GM12878 (cell line): ENCODE data around the gene SPAM1. TPM values are rescaled to one million over a fixed set of nuclear protein-coding genes. Genes with fewer than 3 reads are reported as not detected.

Experiments
- ATAC-seq: fragments of 200-7000 bp; cut with Tn5 transposase; 3 replicates; pipeline ENCODE4 v1.9.1; 2020; ENCODE audit warnings: mild to moderate bottlenecking, moderate library complexity
- BruUV-seq: library from RNA; stranded (reverse); fragments of 400-500 nt; replicated peaks from 2 replicates; lab custom pipeline; 2021; lab: Mats Ljungman, UMichigan
- CTCF ChIA-PET: fragments of 300-600 bp; sonication (Branson Sonifier 250); formaldehyde crosslinking; extraction: SDS; loops from one replicate; lab custom pipeline; 2021; ENCODE audit warnings: inconsistent platforms; lab: Yijun Ruan, JAX
- POLR2A ChIA-PET: fragments of 350-600 bp; formaldehyde crosslinking; extraction: SDS; loops from one replicate; lab custom pipeline; 2021; ENCODE audit warnings: inconsistent platforms; lab: Charles Lee
- RAD21 ChIA-PET: fragments of 300-600 bp; sonication (Branson Sonifier 250); formaldehyde crosslinking; loops from one replicate; lab custom pipeline; 2023; ENCODE audit warnings: antibody characterized with exemption; ENCODE audit not compliant: unreplicated experiment; lab: Charles Lee
- SMC1A ChIA-PET: fragments of 300-600 bp; sonication (Branson Sonifier 250); formaldehyde crosslinking; loops from one replicate; lab custom pipeline; 2023; ENCODE audit not compliant: unreplicated experiment, uncharacterized antibody; lab: Charles Lee
- DNase-seq: peaks from one replicate; pipeline ENCODE4 v3.0.0-alpha.2; 2011; ENCODE audit warnings: low read depth, low spot score
- FAIRE-seq: peaks from 3 replicates; lab custom pipeline; 2011; peaks lifted over from hg19 to GRCh38; lab: Jason Lieb, UNC
- H2AFZ ChIP-seq: 2 replicates; pipeline ENCODE4 v1.6.0; 2011; ENCODE audit warnings: low read depth, low read length, control low read depth; ENCODE audit not compliant: control insufficient read depth
- H3K27ac ChIP-seq: 2 replicates; pipeline ENCODE4 v1.5.1; 2011; ENCODE audit warnings: control low read depth; ENCODE audit not compliant: control insufficient read depth, insufficient read depth
- H3K27me3 ChIP-seq, 2 experiments: replicated peaks in 1 of 2; 2 replicates each; pipeline versions ENCODE4 v1.6.0 to v1.6.1; 2011; ENCODE audit warnings: low read length in 1 of 2; ENCODE audit not compliant: control insufficient read depth in 2 of 2, insufficient read depth in 2 of 2
- H3K36me3 ChIP-seq, 2 experiments: 2 replicates each; pipeline ENCODE4 v1.5.1; 2011; ENCODE audit warnings: low read length in 1 of 2; ENCODE audit not compliant: control insufficient read depth in 2 of 2, insufficient read depth in 2 of 2
- H3K4me1 ChIP-seq: 2 replicates; pipeline ENCODE4 v1.6.1; 2011; ENCODE audit warnings: mild to moderate bottlenecking, low read length, moderate library complexity, mixed read lengths; ENCODE audit not compliant: control insufficient read depth, insufficient read depth
- H3K4me2 ChIP-seq: 2 replicates; pipeline ENCODE4 v1.6.0; 2011; ENCODE audit warnings: control low read depth; ENCODE audit not compliant: control insufficient read depth, insufficient read depth
- H3K4me3 ChIP-seq: fragments of 200-600 bp; sonication (generic); 2 replicates; pipeline ENCODE4 v1.5.1; 2016
- H3K79me2 ChIP-seq: 2 replicates; pipeline ENCODE4 v1.6.0; 2011; ENCODE audit warnings: low read length; ENCODE audit not compliant: control insufficient read depth, insufficient read depth
- H3K9ac ChIP-seq: 2 replicates; pipeline ENCODE4 v1.8.0; 2011; ENCODE audit warnings: low read length, control low read depth, mixed read lengths; ENCODE audit not compliant: control insufficient read depth, insufficient read depth
- H3K9me3 ChIP-seq: replicated peaks from 3 replicates; pipeline ENCODE4 v1.5.1; 2011; ENCODE audit warnings: mild to moderate bottlenecking, low read length; ENCODE audit not compliant: control insufficient read depth, insufficient read depth
- H4K20me1 ChIP-seq: 2 replicates; pipeline ENCODE4 v1.6.0; 2011; ENCODE audit not compliant: control insufficient read depth, insufficient read depth
- CEBPZ ChIP-seq: fragments of 150-350 bp; IDR thresholded peaks from 2 replicates; pipeline ENCODE4 v1.6.1; 2016; ENCODE audit warnings: low read depth, low read length
- CREB1 ChIP-seq: IDR thresholded peaks from 2 replicates; pipeline ENCODE4 v1.6.1; 2012; ENCODE audit warnings: low read depth, mild to moderate bottlenecking, inconsistent platforms
- EZH2 ChIP-seq: IDR thresholded peaks from 2 replicates; pipeline ENCODE4 v1.6.1; 2012; ENCODE audit warnings: low read depth, mild to moderate bottlenecking, control low read depth, inconsistent platforms, low read length, borderline replicate concordance; ENCODE audit not compliant: control insufficient read depth
- FOS ChIP-seq: IDR thresholded peaks from 3 replicates; pipeline ENCODE4 v1.6.1; 2011; ENCODE audit warnings: borderline replicate concordance; ENCODE audit not compliant: insufficient read length; ENCODE audit errors: extremely low read depth
- HDAC2 ChIP-seq: fragments of 200-600 bp; sonication (generic); IDR thresholded peaks from 2 replicates; pipeline ENCODE4 v1.6.1; 2017
- HDGF ChIP-seq: fragments of 450-650 bp; IDR thresholded peaks from 2 replicates; pipeline ENCODE4 v1.6.1; 2016; ENCODE audit warnings: antibody characterized with exemption
- IRF5 ChIP-seq: fragments of 450-650 bp; IDR thresholded peaks from 2 replicates; pipeline ENCODE4 v1.6.1; 2017; ENCODE audit warnings: borderline replicate concordance
- POLR2AphosphoS5 ChIP-seq: IDR thresholded peaks from 2 replicates; pipeline ENCODE4 v1.6.1; 2011; ENCODE audit warnings: mild to moderate bottlenecking, low read length, inconsistent platforms
- POU2F2 ChIP-seq: IDR thresholded peaks from 3 replicates; pipeline ENCODE4 v1.6.1; 2011; ENCODE audit warnings: low read depth, mild to moderate bottlenecking, low read length, borderline replicate concordance
- PRDM15 ChIP-seq: fragments of 450-650 bp; formaldehyde crosslinking; IDR thresholded peaks from 2 replicates; pipeline ENCODE4 v1.4.0; 2020; ENCODE audit warnings: mild to moderate bottlenecking, moderate library complexity
- RELA ChIP-seq: fragments of 450-650 bp; IDR thresholded peaks from 2 replicates; pipeline ENCODE4 v1.8.0; 2014; ENCODE audit warnings: borderline replicate concordance; ENCODE audit not compliant: partially characterized antibody
- SP1 ChIP-seq: IDR thresholded peaks from one replicate; pipeline ENCODE4 v1.6.1; 2011; ENCODE audit warnings: low read depth, low read length
- YY1 ChIP-seq: IDR thresholded peaks from 2 replicates; pipeline ENCODE4 v1.6.1; 2011; ENCODE audit warnings: low read depth, mild to moderate bottlenecking, low read length
- WGBS: methylation state at CpG from one replicate; pipeline ENCODE4 v1.1.6; 2016; ENCODE audit warnings: low lambda C conversion rate; ENCODE audit not compliant: insufficient replicate concordance, insufficient coverage; ENCODE audit errors: missing lambda C conversion rate; 5-methylcytosine and 5-hydroxymethylcytosine counted together
- in situ Hi-C: fragments of 300-500 bp; cut with MboI; formaldehyde crosslinking; loops from 9 replicates; pipeline ENCODE4 v1.14.3; 2018; ENCODE audit warnings: mixed read lengths
- intact Hi-C: fragments of 100-400 bp; cut with micrococcal nuclease; formaldehyde crosslinking; loops from one replicate; pipeline ENCODE4 v1.14.2; 2022; ENCODE audit not compliant: unreplicated experiment
- polyA plus RNA-seq, 11 experiments: library from polyadenylated mRNA; depleted of rRNA in 4 of 11; unstranded in 6 of 11; stranded (reverse) in 5 of 11; fragments of >200 nt; fragmentation: Nextera tagmentation in 4 of 11; fragmentation: Illumina TruSeq in 1 of 11; extraction: Ambion mirVana in 4 of 11; extraction: Trizol in 1 of 11; gene quantifications; 1 replicate in 1 of 11; 2 replicates in 10 of 11; pipeline versions ENCODE4 v1.2.1 to v1.2.3, GENCODE V29; 2011 to 2016; ENCODE audit warnings: inconsistent platforms in 2 of 11, missing spikeins in 2 of 11, low read depth in 1 of 11
- total RNA-seq, 4 experiments: library from RNA; depleted of rRNA in 3 of 4; stranded (reverse); fragments of >200 nt in 3 of 4; fragmentation: Illumina TruSeq in 1 of 4; extraction: Trizol in 1 of 4; gene quantifications; 2 replicates each; pipeline versions ENCODE4 v1.2.1 to v1.2.3, GENCODE V29; 2013 to 2021

Gene SPAM1
- total and polyA plus RNA-seq, 10 of the 15 experiments (the other 5 are each of a cell fraction or from before 2014, with no cell fraction given) = not detected

GRCh38 chr7:123924941-123925340 is at the start of gene SPAM1 (continued):
- TF ChIP-seq EZH2 (no peak), CEBPZ (no peak)

GRCh38 chr7:123876557-123877256 is 48.3 kb upstream of the SPAM1 start:
- ATAC-seq (peak; percentile 25; the same call in 2 of the 3 replicates), FAIRE-seq (no peak), DNase-seq (no peak)
- Histone ChIP-seq H3K9ac (no peak overlapping the region), H3K4me2 (no peak overlapping the region), H4K20me1 (no peaks in the 10 kb centered on the region), H3K27ac (no peak overlapping the region), H3K79me2 (no peaks in the 10 kb centered on the region), H3K9me3 (no peaks in the 10 kb centered on the region), H3K36me3 (no peaks in the 10 kb centered on the region), H3K4me3 (no peak overlapping the region), H3K4me1 (no peaks in the 10 kb centered on the region), H3K27me3 (no peaks in the 10 kb centered on the region), H2AFZ (no peak overlapping the region)
- CTCF ChIA-PET = interaction anchor here (0.9 to 9.6 kb wide), 6 partner anchors 11 to 385 kb away, joined by 3 to 208 read pairs (median 3); no protein-coding TSS in a partner anchor
- POLR2A ChIA-PET = no interaction called here
- no peak for TF ChIP-seq POU2F2
- no peak for TF ChIP-seq CREB1
- no peak for TF ChIP-seq IRF5
- TF ChIP-seq HDAC2 = no peak
- no peak for TF ChIP-seq YY1
- TF ChIP-seq POLR2AphosphoS5 = no peak
- no peak for TF ChIP-seq FOS
- TF ChIP-seq SP1 = no peak
- no peak for TF ChIP-seq PRDM15 (CRISPR knock-in tag)
- no peak for TF ChIP-seq HDGF
- no peak for TF ChIP-seq RELA
- in situ Hi-C loops = loop anchor here (10.0 kb wide), 1 partner anchor 382 kb away; no protein-coding TSS in a partner anchor
- intact Hi-C loops = no loop called here
- WGBS = 42% methylated on average over 7 of the region's 7 CpGs
- RAD21 ChIA-PET = interaction anchor here (0.7 kb wide), 1 partner anchor 78 kb away, joined by 3 read pairs; no protein-coding TSS in a partner anchor
- no TSS peak for BruUV-seq
- SMC1A ChIA-PET = interaction anchor here (0.7 to 3.7 kb wide), 3 partner anchors 8 to 78 kb away, joined by 3 to 22 read pairs (median 12); no protein-coding TSS in a partner anchor
